Subcutaneous adipose tissue (tissue), 4 donors: ENCODE measurements around the gene ATXN2. TPM values are rescaled to one million over a fixed set of nuclear protein-coding genes. Genes with fewer than 3 reads are reported as not detected.

ENCODE experiments used
- small RNA-seq: library from RNA; depleted of rRNA; stranded (forward); fragments of <200 nt; gene quantifications from one replicate; pipeline ENCODE3, GENCODE V24; 2016
- total RNA-seq, 4 donors: library from RNA; depleted of rRNA; stranded (reverse); fragments of >200 nt; gene quantifications; one replicate each; pipeline ENCODE4 v1.1.0, GENCODE V29; 2016
- TF ChIP-seq, protein P1 (sequence below): fragments of 450-650 bp; IDR thresholded peaks from one replicate; pipeline ENCODE4 v1.5.1; 2016; ENCODE audit warnings: low read depth, mild to moderate bottlenecking, control low read depth, antibody characterized with exemption, moderate library complexity

The ATXN2 gene
- total RNA-seq, 4 donors from 2014 or later, result 39.4 to 56.1 (median 45.6) TPM

DNA sequence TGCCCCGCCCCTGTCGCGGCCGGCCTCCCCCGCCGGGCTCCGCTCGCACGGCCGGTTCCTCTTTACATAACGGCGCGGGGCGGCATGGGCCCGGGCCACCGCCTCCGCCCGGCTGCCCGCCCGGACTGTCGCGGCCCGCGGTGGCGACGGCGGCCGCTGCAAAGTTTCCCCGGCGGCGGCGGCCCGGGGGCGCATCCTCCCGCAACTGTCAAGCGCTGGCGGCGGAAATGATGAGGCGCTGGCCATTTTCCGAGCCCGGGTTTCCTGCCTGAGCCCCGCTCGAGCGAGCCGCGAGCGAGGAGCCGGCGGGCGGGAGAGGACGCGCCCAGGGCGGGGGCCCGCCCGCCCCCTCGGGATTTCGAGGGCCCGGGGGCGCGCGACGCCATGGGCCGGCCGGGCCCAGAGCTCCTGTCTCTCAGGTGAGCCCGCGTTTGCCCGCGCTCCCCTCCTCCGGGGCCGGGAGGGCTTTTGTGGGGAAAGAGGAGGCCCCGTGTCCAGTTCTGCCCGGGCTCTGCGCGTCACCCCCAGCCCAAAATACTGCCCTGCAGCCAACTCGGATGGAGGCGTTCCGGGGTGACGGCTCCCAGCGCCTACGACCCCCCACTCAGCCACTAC lies 193.1 kb downstream of the ATXN2 start, which contains the start of gene SH2B3:
Gene SH2B3, plus strand, starts transcription at position 65 of the 615 bp plus-strand sequence. CDS start 12,223 bp downstream, outside the sequence.
- TF ChIP-seq, protein P1, sequence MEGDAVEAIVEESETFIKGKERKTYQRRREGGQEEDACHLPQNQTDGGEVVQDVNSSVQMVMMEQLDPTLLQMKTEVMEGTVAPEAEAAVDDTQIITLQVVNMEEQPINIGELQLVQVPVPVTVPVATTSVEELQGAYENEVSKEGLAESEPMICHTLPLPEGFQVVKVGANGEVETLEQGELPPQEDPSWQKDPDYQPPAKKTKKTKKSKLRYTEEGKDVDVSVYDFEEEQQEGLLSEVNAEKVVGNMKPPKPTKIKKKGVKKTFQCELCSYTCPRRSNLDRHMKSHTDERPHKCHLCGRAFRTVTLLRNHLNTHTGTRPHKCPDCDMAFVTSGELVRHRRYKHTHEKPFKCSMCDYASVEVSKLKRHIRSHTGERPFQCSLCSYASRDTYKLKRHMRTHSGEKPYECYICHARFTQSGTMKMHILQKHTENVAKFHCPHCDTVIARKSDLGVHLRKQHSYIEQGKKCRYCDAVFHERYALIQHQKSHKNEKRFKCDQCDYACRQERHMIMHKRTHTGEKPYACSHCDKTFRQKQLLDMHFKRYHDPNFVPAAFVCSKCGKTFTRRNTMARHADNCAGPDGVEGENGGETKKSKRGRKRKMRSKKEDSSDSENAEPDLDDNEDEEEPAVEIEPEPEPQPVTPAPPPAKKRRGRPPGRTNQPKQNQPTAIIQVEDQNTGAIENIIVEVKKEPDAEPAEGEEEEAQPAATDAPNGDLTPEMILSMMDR, result no peak

DNA sequence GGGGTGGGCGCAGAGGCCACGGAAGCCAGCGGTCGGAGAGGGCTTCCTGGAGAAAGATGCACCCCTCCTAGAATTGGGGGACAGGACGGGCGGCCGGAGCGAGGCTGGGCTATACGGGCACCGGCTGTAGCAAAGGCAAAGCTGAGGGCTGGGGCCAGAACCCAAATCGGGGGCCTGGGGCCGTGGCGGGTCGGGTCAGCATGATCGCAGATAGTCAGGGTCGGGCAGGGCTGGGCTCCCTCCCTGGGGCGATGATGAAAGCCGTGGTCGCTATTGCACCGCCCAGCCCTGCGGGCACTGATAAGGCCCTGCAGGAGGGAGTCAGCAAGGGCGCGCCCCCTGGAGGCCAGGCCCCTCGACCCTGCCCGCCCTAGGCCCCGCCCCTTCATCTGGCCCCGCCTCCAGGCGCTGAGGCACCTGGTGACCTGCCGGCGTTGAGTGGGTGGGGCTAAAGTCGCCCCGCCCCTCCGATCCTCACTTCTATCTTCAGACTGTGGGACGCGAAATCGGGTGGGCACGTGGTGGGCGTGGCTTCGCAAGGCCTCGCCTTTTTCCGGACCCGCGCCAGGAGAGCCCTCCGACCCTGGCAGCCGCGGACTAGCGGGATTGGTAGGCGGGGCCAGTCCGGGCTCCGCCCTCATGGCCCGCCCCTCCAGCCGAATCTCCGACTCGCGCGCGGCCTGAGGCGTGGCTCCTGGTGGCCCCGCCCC lies 193.8 kb downstream of the ATXN2 start:
- TF ChIP-seq, protein P1, result no peak

DNA sequence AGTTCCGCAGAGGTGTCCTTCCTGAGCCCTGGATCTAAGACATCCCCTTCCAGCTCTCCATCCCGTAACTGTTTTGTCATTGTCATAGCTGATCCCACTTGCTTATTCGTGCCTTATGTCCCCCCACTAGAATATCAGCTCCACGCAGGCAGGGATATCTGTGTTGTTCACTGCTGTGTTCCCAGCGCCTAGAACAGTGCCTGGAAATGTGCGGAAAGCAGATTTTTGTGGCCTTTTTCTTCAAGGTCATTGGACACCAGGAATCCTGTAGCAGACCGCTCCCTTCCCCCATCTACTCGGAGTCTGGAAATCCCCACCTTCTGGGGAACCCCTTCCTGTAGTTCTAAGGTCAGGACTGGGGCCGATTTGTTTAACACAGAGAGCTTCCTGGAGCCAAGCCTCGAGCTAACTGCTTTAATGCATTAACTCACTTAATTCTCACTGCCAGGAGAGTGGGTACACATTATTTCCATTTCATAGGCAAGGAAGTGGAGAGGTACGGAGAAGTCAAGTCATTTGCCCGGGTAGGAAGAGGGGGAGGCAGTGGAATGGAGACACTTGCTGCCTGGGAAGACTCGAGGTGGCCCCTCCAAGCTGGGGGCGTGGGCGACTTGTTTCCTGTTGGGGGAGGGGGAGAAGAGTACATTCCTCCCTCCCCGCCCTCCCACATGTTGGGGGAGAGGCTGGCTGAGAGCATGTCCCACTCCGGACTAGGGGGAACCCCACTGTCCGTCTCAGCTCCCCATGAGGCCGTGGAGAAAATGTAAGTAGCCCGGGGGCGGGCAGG lies 194.6 kb downstream of the ATXN2 start:
- TF ChIP-seq, protein P1, result no peak

Small RNA genes within 50 kb of the gene (small RNA-seq; reads per million reads assigned to genes)
- not detected for gene RF00066

Other genes with a start within 250 kb of the ATXN2 start
- 10 to 100 TPM in 1 of 4 donors, 1 to 10 TPM in 3; 2.8 to 14.1 (median 7.1) TPM for gene PHETA1, start 230.2 kb downstream of the ATXN2 start, total RNA-seq
- 10 to 100 TPM; 19.4 to 43.2 (median 30.4) TPM for gene SH2B3, start 193.4 kb downstream of the ATXN2 start, total RNA-seq
- 10 to 100 TPM; 12.1 to 20.4 (median 17.0) TPM for gene BRAP, start 86.6 kb upstream of the ATXN2 start, total RNA-seq
- gene ACAD10, start 86.7 kb upstream of the ATXN2 start, total RNA-seq, result 10 to 100 TPM; 11.1 to 43.5 (median 22.9) TPM
- 100 to 1,000 TPM; 191 to 418 (median 305) TPM for gene ALDH2, start 167.6 kb upstream of the ATXN2 start, total RNA-seq
- 10 to 100 TPM; 31.9 to 52.2 (median 43.1) TPM for gene MAPKAPK5, start 242.9 kb upstream of the ATXN2 start, total RNA-seq